IMR-90 (cell line): ENCODE results near the gene MYO10. TPM values are rescaled to one million over a fixed set of nuclear protein-coding genes. Genes with fewer than 3 reads are reported as not detected.
A peak's percentile ranks its signal among the peaks of the same experiment; 100 is the strongest.

Source experiments
- ATAC-seq: fragments of 200-7000 bp; cut with Tn5 transposase; 2 replicates; pipeline ENCODE4 v1.9.1; 2020; ENCODE audit warnings: low read depth, mild to moderate bottlenecking, moderate library complexity
- BruUV-seq: library from RNA; stranded (reverse); fragments of 400-500 nt; replicated peaks from 2 replicates; lab custom pipeline; 2021; lab: Mats Ljungman, UMichigan
- CTCF ChIA-PET: fragments of 300-600 bp; formaldehyde crosslinking; extraction: SDS; loops from one replicate; lab custom pipeline; 2021; ENCODE audit warnings: antibody characterized with exemption; lab: Yijun Ruan, JAX
- POLR2A ChIA-PET: fragments of 300-600 bp; sonication (Branson Sonifier 250); formaldehyde crosslinking; loops from one replicate; lab custom pipeline; 2022; ENCODE audit warnings: antibody characterized with exemption; ENCODE audit not compliant: unreplicated experiment; lab: Charles Lee
- DNase-seq: peaks from one replicate; pipeline ENCODE4 v3.0.0; 2013
- H2AFZ ChIP-seq: replicated peaks from 2 replicates; pipeline ENCODE3; 2013; ENCODE audit warnings: low read length, mild to moderate bottlenecking; ENCODE audit not compliant: poor library complexity
- H2AK5ac ChIP-seq: 2 replicates; pipeline ENCODE4 v1.6.1; 2013; ENCODE audit warnings: low read depth, low read length, inconsistent platforms
- H2AK9ac ChIP-seq: replicated peaks from 2 replicates; pipeline ENCODE3; 2013; ENCODE audit warnings: mild to moderate bottlenecking, low read depth, low read length, moderate library complexity; ENCODE audit not compliant: poor library complexity
- H2BK120ac ChIP-seq: 2 replicates; pipeline ENCODE4 v1.6.1; 2013; ENCODE audit warnings: low read depth, low read length, inconsistent platforms
- H2BK15ac ChIP-seq: 3 replicates; pipeline ENCODE4 v1.6.1; 2013; ENCODE audit warnings: low read depth, low read length, inconsistent platforms
- H2BK20ac ChIP-seq: 2 replicates; pipeline ENCODE4 v1.6.1; 2013; ENCODE audit warnings: low read depth, mild to moderate bottlenecking, inconsistent platforms, low read length, moderate library complexity
- H2BK5ac ChIP-seq: 2 replicates; pipeline ENCODE4 v1.6.1; 2013; ENCODE audit warnings: mild to moderate bottlenecking, low read depth, low read length, inconsistent platforms; ENCODE audit not compliant: poor library complexity, severe bottlenecking
- H3K14ac ChIP-seq: replicated peaks from 2 replicates; pipeline ENCODE4 v1.6.1; 2013; ENCODE audit warnings: low read depth, low read length, inconsistent platforms
- H3K18ac ChIP-seq: 2 replicates; pipeline ENCODE4 v1.6.1; 2013; ENCODE audit warnings: low read depth, low read length, control low read depth
- H3K23ac ChIP-seq: 2 replicates; pipeline ENCODE4 v1.6.1; 2013; ENCODE audit warnings: low read depth, low read length, inconsistent platforms
- H3K27ac ChIP-seq: 2 replicates; pipeline ENCODE4 v1.5.1; 2013; ENCODE audit warnings: mild to moderate bottlenecking, control low read depth, low read length; ENCODE audit not compliant: insufficient read depth
- H3K27me3 ChIP-seq: 2 replicates; pipeline ENCODE4 v1.6.1; 2013; ENCODE audit warnings: low read length; ENCODE audit not compliant: control insufficient read depth, insufficient read depth
- H3K36me3 ChIP-seq: 2 replicates; pipeline ENCODE4 v1.6.1; 2013; ENCODE audit warnings: low read length, mixed read lengths; ENCODE audit not compliant: control insufficient read depth, insufficient read depth
- H3K4ac ChIP-seq: 2 replicates; pipeline ENCODE4 v1.6.1; 2013; ENCODE audit warnings: low read depth, low read length, inconsistent platforms
- H3K4me1 ChIP-seq: 2 replicates; pipeline ENCODE4 v1.6.1; 2013; ENCODE audit warnings: low read length, mixed read lengths; ENCODE audit not compliant: control insufficient read depth, insufficient read depth
- H3K4me2 ChIP-seq: 2 replicates; pipeline ENCODE4 v1.6.1; 2013; ENCODE audit warnings: low read depth, mild to moderate bottlenecking, control low read depth, low read length, moderate library complexity
- H3K4me3 ChIP-seq: 2 replicates; pipeline ENCODE4 v1.5.1; 2013; ENCODE audit warnings: low read depth, mild to moderate bottlenecking, control low read depth, low read length, moderate library complexity; ENCODE audit not compliant: insufficient read depth
- H3K56ac ChIP-seq: 2 replicates; pipeline ENCODE4 v1.6.1; 2013; ENCODE audit warnings: low read length, inconsistent platforms; ENCODE audit not compliant: insufficient read depth; ENCODE audit errors: extremely low read depth
- H3K79me1 ChIP-seq, 2 experiments: 2 replicates each; pipeline ENCODE4 v1.6.1; 2013; ENCODE audit warnings: low read length in 2 of 2, inconsistent platforms in 1 of 2, low read depth in 1 of 2
- H3K9ac ChIP-seq: 2 replicates; pipeline ENCODE4 v1.6.1; 2013; ENCODE audit warnings: low read depth, low read length, control low read depth
- H3K9me1 ChIP-seq: 2 replicates; pipeline ENCODE4 v1.6.1; 2013; ENCODE audit warnings: low read length, inconsistent platforms; ENCODE audit not compliant: insufficient read depth
- H3K9me3 ChIP-seq: 2 replicates; pipeline ENCODE4 v1.6.1; 2013; ENCODE audit warnings: low read length; ENCODE audit not compliant: control insufficient read depth, insufficient read depth
- H4K20me1 ChIP-seq: 2 replicates; pipeline ENCODE4 v1.6.1; 2013; ENCODE audit warnings: low read length, inconsistent platforms; ENCODE audit not compliant: insufficient read depth
- H4K5ac ChIP-seq: 2 replicates; pipeline ENCODE4 v1.6.1; 2013; ENCODE audit warnings: mild to moderate bottlenecking, low read depth, low read length, control low read depth
- H4K8ac ChIP-seq, 2 experiments: 2 replicates each; pipeline ENCODE4 v1.6.1; 2013; ENCODE audit warnings: low read depth in 2 of 2, low read length in 2 of 2, control low read depth in 1 of 2, inconsistent platforms in 1 of 2
- H4K91ac ChIP-seq: 2 replicates; pipeline ENCODE4 v1.6.1; 2013; ENCODE audit warnings: low read depth, low read length, inconsistent platforms; ENCODE audit not compliant: insufficient read depth
- BHLHE40 ChIP-seq: fragments of 150-350 bp; IDR thresholded peaks from 2 replicates; pipeline ENCODE4 v1.6.1; 2016; ENCODE audit warnings: mild to moderate bottlenecking, low read depth, low read length
- CEBPB ChIP-seq: IDR thresholded peaks from 2 replicates; pipeline ENCODE4 v1.6.1; 2012; ENCODE audit warnings: low read depth, low read length, improper control_type of control experiment
- CHD1 ChIP-seq: IDR thresholded peaks from 2 replicates; pipeline ENCODE4 v1.6.1; 2012; ENCODE audit warnings: low read depth, low read length, improper control_type of control experiment
- FOS ChIP-seq: fragments of 150-350 bp; IDR thresholded peaks from 2 replicates; pipeline ENCODE4 v1.6.1; 2016; ENCODE audit warnings: low read depth, low read length
- MAFK ChIP-seq: IDR thresholded peaks from 2 replicates; pipeline ENCODE4 v1.6.1; 2012; ENCODE audit warnings: low read depth, low read length, improper control_type of control experiment
- MAZ ChIP-seq: IDR thresholded peaks from 2 replicates; pipeline ENCODE4 v1.6.1; 2012; ENCODE audit warnings: low read depth, mild to moderate bottlenecking, low read length, improper control_type of control experiment, moderate library complexity, borderline replicate concordance
- MXI1 ChIP-seq: IDR thresholded peaks from 2 replicates; pipeline ENCODE4 v1.6.1; 2012; ENCODE audit warnings: low read depth, mild to moderate bottlenecking, low read length, moderate library complexity, borderline replicate concordance
- NFE2L2 ChIP-seq: fragments of 150-350 bp; IDR thresholded peaks from 2 replicates; pipeline ENCODE4 v1.6.1; 2016; ENCODE audit warnings: low read depth, mild to moderate bottlenecking, low read length
- POLR2A ChIP-seq: IDR thresholded peaks from 2 replicates; pipeline ENCODE4 v1.6.1; 2012; ENCODE audit warnings: mild to moderate bottlenecking, low read depth, low read length
- RAD21 ChIP-seq: IDR thresholded peaks from 2 replicates; pipeline ENCODE4 v1.6.1; 2012; ENCODE audit warnings: low read length, improper control_type of control experiment
- RCOR1 ChIP-seq: IDR thresholded peaks from 2 replicates; pipeline ENCODE4 v1.6.1; 2012; ENCODE audit warnings: mild to moderate bottlenecking, low read length, improper control_type of control experiment; ENCODE audit not compliant: insufficient replicate concordance
- RFX5 ChIP-seq: IDR thresholded peaks from 2 replicates; pipeline ENCODE4 v1.8.0; 2012; ENCODE audit warnings: low read depth, mild to moderate bottlenecking, low read length, moderate library complexity
- SMC3 ChIP-seq: fragments of 150-350 bp; IDR thresholded peaks from 2 replicates; pipeline ENCODE4 v1.6.1; 2016; ENCODE audit warnings: low read depth, mild to moderate bottlenecking, antibody characterized with exemption, low read length, moderate library complexity
- WGBS, 2 experiments: methylation state at CpG; one replicate each; pipeline versions ENCODE4 v1.1.5 to v1.1.7; 2013; ENCODE audit warnings: missing lambda C conversion rate in 2 of 2; ENCODE audit not compliant: insufficient read length in 1 of 2; ENCODE audit errors: extremely low coverage in 2 of 2; 5-methylcytosine and 5-hydroxymethylcytosine counted together
- dilution Hi-C: fragments of 300-500 bp; cut with HindIII; formaldehyde crosslinking; loops from one replicate; pipeline ENCODE4 v1.14.3; 2018; ENCODE audit warnings: low sequenced_read_pairs; ENCODE audit not compliant: unreplicated experiment
- in situ Hi-C: fragments of 300-500 bp; cut with MboI; formaldehyde crosslinking; loops from 3 replicates; pipeline ENCODE4 v1.14.3; 2019; ENCODE audit warnings: low sequenced_read_pairs, inconsistent platforms, mixed read lengths
- intact Hi-C: fragments of 100-400 bp; cut with micrococcal nuclease; formaldehyde crosslinking; loops from 2 replicates; pipeline ENCODE4 v1.10.0; 2022
- polyA plus RNA-seq, 3 experiments: library from polyadenylated mRNA; depleted of rRNA; stranded (reverse); fragments of >200 nt; gene quantifications; 2 replicates each; pipeline ENCODE4 v1.2.3, GENCODE V29; 2012; ENCODE audit warnings: low replicate concordance in 1 of 3
- total RNA-seq: library from RNA; depleted of rRNA; stranded (reverse); fragments of >200 nt; gene quantifications from 2 replicates; pipeline ENCODE4 v1.2.3, GENCODE V29; 2012
- TF ChIP-seq, protein P1 (sequence below): fragments of 150-350 bp; IDR thresholded peaks from 2 replicates; pipeline ENCODE4 v1.6.1; 2017; ENCODE audit warnings: mild to moderate bottlenecking, antibody characterized with exemption, low read length, low read depth
- TF ChIP-seq, protein P2 (sequence below): conservative IDR thresholded peaks from 2 replicates; pipeline ENCODE4 v1.5.1; 2012; ENCODE audit warnings: mild to moderate bottlenecking, low read depth, low read length, improper control_type of control experiment

MYO10 gene
- total and polyA plus RNA-seq, 2 of the 4 experiments (the other 2 are of a cell fraction): 39.9 to 115 TPM

DNA sequence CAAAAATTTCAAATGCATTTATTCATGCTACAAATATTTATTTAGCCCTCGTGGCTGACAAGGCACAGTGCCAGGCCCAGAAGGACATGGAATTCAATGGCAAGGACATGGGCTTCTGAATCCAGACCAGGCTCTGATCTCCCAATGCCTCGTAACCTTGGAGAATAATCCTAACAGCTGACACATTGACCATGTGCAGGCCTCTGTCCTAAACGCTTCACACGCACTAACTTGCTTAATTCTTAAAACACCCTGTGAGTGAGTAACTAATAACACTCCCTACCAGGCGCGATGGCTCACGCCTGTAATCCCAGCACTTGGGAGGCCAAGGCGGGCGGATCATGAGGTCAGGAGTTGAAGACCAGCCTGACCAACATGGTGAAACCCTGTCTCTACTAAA is 33.2 kb downstream of the MYO10 start:
- in situ Hi-C loops: no loop called here
- H3K79me1 ChIP-seq: peaks cover 0 to 74% of the 10 kb centered on the region in 2 experiments; a peak in 2 of 4 replicates
- WGBS, 2 experiments: 83% methylated on average over 8 of the region's 9 CpGs; no CpG with 5 or more reads in 1 of the 2 experiments
- intact Hi-C loops: no loop called here
- dilution Hi-C loops: no loop called here
- H3K14ac ChIP-seq: no peak overlapping the region
- H3K18ac ChIP-seq: no peak overlapping the region
- no peak overlapping the region for H2BK5ac ChIP-seq
- POLR2A ChIA-PET: no interaction called here
- ATAC-seq (no peak), DNase-seq (no peak)
- CTCF ChIA-PET: no interaction called here
- H4K91ac ChIP-seq: no peak overlapping the region
- no peak overlapping the region for H3K9ac ChIP-seq
- no peak overlapping the region for H2AK9ac ChIP-seq
- no peak overlapping the region for H2AFZ ChIP-seq
- no peak overlapping the region for H3K4me2 ChIP-seq
- no peak overlapping the region for H2BK120ac ChIP-seq
- no peak overlapping the region for H4K8ac ChIP-seq
- H2AK5ac ChIP-seq: no peak overlapping the region
- H3K27ac ChIP-seq: no peak overlapping the region
- H3K56ac ChIP-seq: no peak overlapping the region
- no TSS peak for BruUV-seq
- H3K9me1 ChIP-seq: peaks cover 51% of the 10 kb centered on the region
- 0 out of 2 replicates have a peak overlapping the region, but pooled peaks have one; percentile 51 for H3K23ac ChIP-seq
- no peak overlapping the region for H2BK20ac ChIP-seq
- H3K36me3 ChIP-seq: peaks cover 15% of the 10 kb centered on the region
- no peak overlapping the region for H3K4ac ChIP-seq
- H4K20me1 ChIP-seq: peaks cover 100% of the 10 kb centered on the region
- no peak overlapping the region for H4K5ac ChIP-seq
- no peaks in the 10 kb centered on the region for H3K9me3 ChIP-seq
- TF ChIP-seq RFX5 (no peak), RCOR1 (no peak), MAZ (no peak), BHLHE40 (no peak), NFE2L2 (no peak), FOS (no peak), SMC3 (no peak), POLR2A (no peak), MAFK (no peak), MXI1 (no peak), RAD21 (no peak), CHD1 (no peak), CEBPB (no peak)
- TF ChIP-seq, protein P1, sequence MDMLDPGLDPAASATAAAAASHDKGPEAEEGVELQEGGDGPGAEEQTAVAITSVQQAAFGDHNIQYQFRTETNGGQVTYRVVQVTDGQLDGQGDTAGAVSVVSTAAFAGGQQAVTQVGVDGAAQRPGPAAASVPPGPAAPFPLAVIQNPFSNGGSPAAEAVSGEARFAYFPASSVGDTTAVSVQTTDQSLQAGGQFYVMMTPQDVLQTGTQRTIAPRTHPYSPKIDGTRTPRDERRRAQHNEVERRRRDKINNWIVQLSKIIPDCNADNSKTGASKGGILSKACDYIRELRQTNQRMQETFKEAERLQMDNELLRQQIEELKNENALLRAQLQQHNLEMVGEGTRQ: no peak
- TF ChIP-seq, protein P2, sequence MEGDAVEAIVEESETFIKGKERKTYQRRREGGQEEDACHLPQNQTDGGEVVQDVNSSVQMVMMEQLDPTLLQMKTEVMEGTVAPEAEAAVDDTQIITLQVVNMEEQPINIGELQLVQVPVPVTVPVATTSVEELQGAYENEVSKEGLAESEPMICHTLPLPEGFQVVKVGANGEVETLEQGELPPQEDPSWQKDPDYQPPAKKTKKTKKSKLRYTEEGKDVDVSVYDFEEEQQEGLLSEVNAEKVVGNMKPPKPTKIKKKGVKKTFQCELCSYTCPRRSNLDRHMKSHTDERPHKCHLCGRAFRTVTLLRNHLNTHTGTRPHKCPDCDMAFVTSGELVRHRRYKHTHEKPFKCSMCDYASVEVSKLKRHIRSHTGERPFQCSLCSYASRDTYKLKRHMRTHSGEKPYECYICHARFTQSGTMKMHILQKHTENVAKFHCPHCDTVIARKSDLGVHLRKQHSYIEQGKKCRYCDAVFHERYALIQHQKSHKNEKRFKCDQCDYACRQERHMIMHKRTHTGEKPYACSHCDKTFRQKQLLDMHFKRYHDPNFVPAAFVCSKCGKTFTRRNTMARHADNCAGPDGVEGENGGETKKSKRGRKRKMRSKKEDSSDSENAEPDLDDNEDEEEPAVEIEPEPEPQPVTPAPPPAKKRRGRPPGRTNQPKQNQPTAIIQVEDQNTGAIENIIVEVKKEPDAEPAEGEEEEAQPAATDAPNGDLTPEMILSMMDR: no peak
- H3K4me1 ChIP-seq: peaks cover 24% of the 10 kb centered on the region
- no peaks in the 10 kb centered on the region for H3K27me3 ChIP-seq
- H3K4me3 ChIP-seq: no peak overlapping the region
- no peak overlapping the region for H2BK15ac ChIP-seq
